Tibial nerve (tissue), 4 donors: ENCODE data around the gene PCP4. TPM values are rescaled to one million over a fixed set of nuclear protein-coding genes. Genes with fewer than 3 reads are reported as not detected.

Experiments used
- DNase-seq, 2 donors: peaks; one replicate each; pipeline ENCODE4 v3.0.0-alpha.2; 2019; ENCODE audit warnings: low spot score in 2 of 2
- H3K27ac ChIP-seq, 4 donors: fragments of 200-600 bp; sonication (generic) in 3 of 4; one replicate each; pipeline ENCODE4 v1.5.1; 2017 to 2019; ENCODE audit warnings: mild to moderate bottlenecking in 1 of 4
- H3K27me3 ChIP-seq, 2 donors: fragments of 200-600 bp; sonication (generic) in 1 of 2; one replicate each; pipeline versions ENCODE4 v1.5.1 to v1.6.0; 2017 to 2019
- H3K36me3 ChIP-seq, 3 donors: fragments of 200-600 bp; sonication (generic); one replicate each; pipeline ENCODE4 v1.5.1; 2018 to 2019
- H3K4me1 ChIP-seq, 4 donors: fragments of 200-600 bp; sonication (generic) in 3 of 4; one replicate each; pipeline ENCODE4 v1.5.1; 2017 to 2019
- H3K4me3 ChIP-seq, 4 donors: fragments of 200-600 bp; sonication (generic) in 3 of 4; one replicate each; pipeline ENCODE4 v1.5.1; 2017 to 2019; ENCODE audit warnings: mild to moderate bottlenecking in 1 of 4, moderate library complexity in 1 of 4
- H3K9me3 ChIP-seq, 4 donors: fragments of 200-600 bp; sonication (generic) in 3 of 4; one replicate each; pipeline ENCODE4 v1.5.1; 2017 to 2019
- EP300 ChIP-seq, 2 donors: sonication (generic); formaldehyde crosslinking; IDR thresholded peaks; one replicate each; pipeline ENCODE4 v1.6.1; 2017; ENCODE audit warnings: antibody characterized with exemption in 2 of 2, mild to moderate bottlenecking in 1 of 2
- POLR2A ChIP-seq, 2 donors: fragments of 450-650 bp; IDR thresholded peaks; one replicate each; pipeline ENCODE4 v1.6.1; 2017; ENCODE audit warnings: antibody characterized with exemption in 2 of 2, mild to moderate bottlenecking in 2 of 2, moderate library complexity in 2 of 2
- WGBS, 2 donors: methylation state at CpG; one replicate each; pipeline ENCODE4 v1.1.5; 2018; 5-methylcytosine and 5-hydroxymethylcytosine counted together
- total RNA-seq, 4 donors: library from RNA; depleted of rRNA; stranded (reverse); fragments of >200 nt; gene quantifications; one replicate each; pipeline ENCODE4 v1.1.0, GENCODE V29; 2016
- TF ChIP-seq, protein P1 (sequence below), 5 experiments: fragments of 200-600 bp in 3 of 5; fragments of 450-650 bp in 2 of 5; sonication (generic) in 3 of 5; IDR thresholded peaks; one replicate each; pipeline ENCODE4 v1.5.1; 2016 to 2019; ENCODE audit warnings: antibody characterized with exemption in 5 of 5, mild to moderate bottlenecking in 3 of 5, moderate library complexity in 2 of 5

PCP4 gene
- total RNA-seq, 4 donors from 2014 or later = 13.5 TPM; not detected in 3

- no peak for DNase-seq
- 46 to 56% methylated on average over 6 of the region's 6 CpGs for WGBS, 2 donors
- Histone ChIP-seq H3K36me3 (no peaks in the 10 kb centered on the region), H3K4me3 (no peak overlapping the region), H3K27ac (no peak overlapping the region), H3K27me3 (no peaks in the 10 kb centered on the region), H3K9me3 (peaks cover 0 to 4% (median 0%) of the 10 kb centered on the region in 4 donors), H3K4me1 (no peaks in the 10 kb centered on the region)
- TF ChIP-seq, protein P1, sequence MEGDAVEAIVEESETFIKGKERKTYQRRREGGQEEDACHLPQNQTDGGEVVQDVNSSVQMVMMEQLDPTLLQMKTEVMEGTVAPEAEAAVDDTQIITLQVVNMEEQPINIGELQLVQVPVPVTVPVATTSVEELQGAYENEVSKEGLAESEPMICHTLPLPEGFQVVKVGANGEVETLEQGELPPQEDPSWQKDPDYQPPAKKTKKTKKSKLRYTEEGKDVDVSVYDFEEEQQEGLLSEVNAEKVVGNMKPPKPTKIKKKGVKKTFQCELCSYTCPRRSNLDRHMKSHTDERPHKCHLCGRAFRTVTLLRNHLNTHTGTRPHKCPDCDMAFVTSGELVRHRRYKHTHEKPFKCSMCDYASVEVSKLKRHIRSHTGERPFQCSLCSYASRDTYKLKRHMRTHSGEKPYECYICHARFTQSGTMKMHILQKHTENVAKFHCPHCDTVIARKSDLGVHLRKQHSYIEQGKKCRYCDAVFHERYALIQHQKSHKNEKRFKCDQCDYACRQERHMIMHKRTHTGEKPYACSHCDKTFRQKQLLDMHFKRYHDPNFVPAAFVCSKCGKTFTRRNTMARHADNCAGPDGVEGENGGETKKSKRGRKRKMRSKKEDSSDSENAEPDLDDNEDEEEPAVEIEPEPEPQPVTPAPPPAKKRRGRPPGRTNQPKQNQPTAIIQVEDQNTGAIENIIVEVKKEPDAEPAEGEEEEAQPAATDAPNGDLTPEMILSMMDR (IDR thresholded peaks at IDR 0.05) = no peak
- TF ChIP-seq EP300 (IDR thresholded peaks at IDR 0.05) (no peak), POLR2A (IDR thresholded peaks at IDR 0.05) (no peak)
Measured at GRCh38 chr21:39845571-39846130, 21.6 kb upstream of the PCP4 start.

DNA sequence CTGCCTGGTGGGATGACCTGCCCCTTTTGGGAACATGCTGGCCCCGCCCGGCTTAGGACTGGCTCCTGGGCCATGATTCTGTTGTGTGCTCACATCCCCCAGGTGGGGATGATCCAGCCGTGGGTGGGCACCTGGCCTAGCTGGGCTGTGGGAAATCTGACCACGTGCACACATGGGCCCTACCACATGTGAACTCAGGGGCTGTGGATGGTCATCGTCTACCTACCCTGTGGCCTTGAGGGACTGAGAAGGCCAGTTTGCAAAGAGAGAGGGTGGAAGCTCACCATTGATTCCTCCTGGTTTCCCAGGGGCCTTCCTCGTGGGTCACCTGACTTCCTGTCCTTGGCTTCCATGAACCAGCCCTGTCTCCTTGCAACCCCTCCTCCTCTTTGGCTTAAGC, 19.4 kb upstream of the PCP4 start:
- WGBS, 2 donors = 84 to 95% methylated on average over 6 of the region's 6 CpGs
- no peak for TF ChIP-seq POLR2A (IDR thresholded peaks at IDR 0.05)
- no peaks in the 10 kb centered on the region for H3K27me3 ChIP-seq

DNA sequence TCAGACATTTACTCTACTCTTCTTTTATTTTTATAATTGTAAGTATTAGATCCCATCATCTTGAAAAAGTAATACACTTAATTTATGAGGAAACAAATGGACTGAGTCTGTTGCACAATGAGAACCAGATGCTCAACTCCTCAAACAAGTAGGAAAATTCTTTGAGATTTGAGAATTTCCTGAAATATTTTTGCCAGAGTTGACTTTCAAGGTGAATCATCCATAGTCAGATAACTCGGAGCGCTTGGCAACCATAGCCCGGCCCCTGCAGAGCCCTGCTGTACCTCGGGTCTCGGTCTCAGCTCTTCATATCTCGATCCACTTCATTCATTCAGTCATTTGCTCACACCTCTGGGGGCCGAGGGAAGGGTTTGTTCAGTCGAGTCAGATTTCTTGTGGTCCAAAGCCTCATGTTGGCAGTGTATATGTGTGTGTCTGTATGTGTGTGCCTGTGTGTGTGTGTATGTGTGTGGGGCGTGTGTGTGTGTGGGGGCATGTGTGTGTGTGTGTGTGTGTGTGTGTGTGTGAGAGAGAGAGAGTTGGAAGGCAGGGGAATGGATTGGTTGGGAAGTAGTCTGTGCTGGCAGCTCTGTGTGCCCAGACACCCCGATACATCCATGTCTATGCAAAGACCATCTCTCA, 18.1 kb upstream of the PCP4 start:
- 46 to 60% methylated on average over 10 of the region's 10 CpGs for WGBS, 2 donors
- no peak for TF ChIP-seq EP300 (IDR thresholded peaks at IDR 0.05)
- no peak for TF ChIP-seq POLR2A (IDR thresholded peaks at IDR 0.05)
- TF ChIP-seq, protein P1 (IDR thresholded peaks at IDR 0.05) = no peak
- no peaks in the 10 kb centered on the region for H3K4me1 ChIP-seq
- H3K36me3 ChIP-seq = no peaks in the 10 kb centered on the region
- H3K27ac ChIP-seq = no peak overlapping the region
- H3K9me3 ChIP-seq = peaks cover 0 to 4% (median 0%) of the 10 kb centered on the region in 4 donors
- no peak overlapping the region for H3K4me3 ChIP-seq
- no peaks in the 10 kb centered on the region for H3K27me3 ChIP-seq
- no peak for DNase-seq

More for the DNA sequence above, 19.4 kb upstream of the PCP4 start:
- Histone ChIP-seq H3K36me3 (no peaks in the 10 kb centered on the region), H3K4me3 (no peak overlapping the region), H3K27ac (no peak overlapping the region), H3K4me1 (no peaks in the 10 kb centered on the region), H3K9me3 (peaks cover 0 to 4% (median 0%) of the 10 kb centered on the region in 4 donors)
- no peak for DNase-seq

DNA sequence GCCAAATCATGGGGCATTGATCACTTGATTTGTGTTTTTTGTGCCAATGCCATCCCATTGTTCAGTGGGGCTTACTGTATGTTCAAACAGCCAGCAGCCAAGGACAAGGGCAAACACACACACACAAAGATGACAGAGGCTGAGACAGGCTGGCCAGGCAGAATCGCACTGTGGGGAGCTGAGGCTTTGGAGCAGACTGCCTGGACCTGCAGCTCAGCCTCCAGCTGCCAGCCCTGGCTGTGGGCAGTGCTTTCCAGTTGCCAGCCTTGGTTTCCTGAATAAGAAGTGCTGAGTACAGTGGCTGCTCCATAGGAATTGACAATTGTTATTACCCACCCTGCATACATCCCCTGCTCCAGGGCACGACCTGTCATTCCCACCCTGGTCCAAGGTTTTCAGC, 16.9 kb upstream of the PCP4 start:
- Histone ChIP-seq H3K27ac (no peak overlapping the region), H3K36me3 (no peaks in the 10 kb centered on the region), H3K27me3 (no peaks in the 10 kb centered on the region), H3K4me1 (no peaks in the 10 kb centered on the region), H3K4me3 (no peak overlapping the region), H3K9me3 (peaks cover 0 to 4% (median 0%) of the 10 kb centered on the region in 4 donors)
- DNase-seq = no peak
- 66 to 88% methylated on average over 2 of the region's 2 CpGs for WGBS, 2 donors
- TF ChIP-seq POLR2A (IDR thresholded peaks at IDR 0.05) (no peak), EP300 (IDR thresholded peaks at IDR 0.05) (no peak)
- TF ChIP-seq, protein P1 (IDR thresholded peaks at IDR 0.05) = no peak

- Histone ChIP-seq H3K9me3 (peaks cover 0 to 4% (median 0%) of the 10 kb centered on the region in 4 donors), H3K27ac (no peak overlapping the region)
Measured at GRCh38 chr21:39851002-39851618, 16.1 kb upstream of the PCP4 start.

More at GRCh38 chr21:39851002-39851618, 16.1 kb upstream of the PCP4 start:
- no peaks in the 10 kb centered on the region for H3K36me3 ChIP-seq
- H3K4me3 ChIP-seq = no peak overlapping the region
- WGBS, 2 donors = 78 to 82% methylated on average over 7 of the region's 7 CpGs
- no peaks in the 10 kb centered on the region for H3K4me1 ChIP-seq
- DNase-seq = no peak
- TF ChIP-seq POLR2A (IDR thresholded peaks at IDR 0.05) (no peak), EP300 (IDR thresholded peaks at IDR 0.05) (no peak)
- TF ChIP-seq, protein P1 (IDR thresholded peaks at IDR 0.05) = no peak
- H3K27me3 ChIP-seq = no peaks in the 10 kb centered on the region
